Muscle of back (tissue), 11 donors: Measurements from ENCODE around the gene MEI1. TPM values are rescaled to one million over a fixed set of nuclear protein-coding genes. Genes with fewer than 3 reads are reported as not detected.
"Not testable (repeated sequence)": the region's sequence is repeated elsewhere in the genome, so short reads cannot be mapped to it uniquely, and the experiment has no call there.

Experiments
- DNase-seq, 3 donors: peaks; one replicate each; pipeline versions ENCODE4 v3.0.0 to v3.0.0-alpha.2; 2013
- polyA plus RNA-seq, 10 donors: library from polyadenylated mRNA; unstranded; fragments of 120-200 nt; gene quantifications; one replicate each; pipeline ENCODE4 v1.2.1, GENCODE V29; 2013; ENCODE audit not compliant: insufficient read length in 10 of 10

MEI1 gene
- polyA plus RNA-seq, 10 donors = 0.54 to 3.1 (median 1.3) TPM

DNA sequence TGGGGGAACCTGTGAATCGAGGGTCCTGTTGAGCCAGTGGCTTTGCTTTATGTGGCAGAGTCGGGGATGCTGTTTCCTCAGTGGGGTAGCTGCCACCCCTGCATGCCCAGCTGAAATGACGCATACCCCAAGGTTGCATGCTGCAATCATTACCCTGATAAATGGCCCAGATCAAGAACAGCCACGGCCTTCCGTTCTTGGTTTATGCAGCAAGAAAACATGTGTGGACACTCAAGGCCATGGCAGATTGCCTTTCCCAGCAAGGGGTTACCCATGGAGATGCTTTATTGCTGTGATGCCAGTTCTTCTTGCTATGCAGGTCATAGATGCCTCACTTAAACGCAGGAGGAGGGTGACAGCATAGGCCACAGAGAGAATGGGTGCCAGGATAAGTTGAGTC is 119.3 kb downstream of the MEI1 start:
- DNase-seq = no peak

DNA sequence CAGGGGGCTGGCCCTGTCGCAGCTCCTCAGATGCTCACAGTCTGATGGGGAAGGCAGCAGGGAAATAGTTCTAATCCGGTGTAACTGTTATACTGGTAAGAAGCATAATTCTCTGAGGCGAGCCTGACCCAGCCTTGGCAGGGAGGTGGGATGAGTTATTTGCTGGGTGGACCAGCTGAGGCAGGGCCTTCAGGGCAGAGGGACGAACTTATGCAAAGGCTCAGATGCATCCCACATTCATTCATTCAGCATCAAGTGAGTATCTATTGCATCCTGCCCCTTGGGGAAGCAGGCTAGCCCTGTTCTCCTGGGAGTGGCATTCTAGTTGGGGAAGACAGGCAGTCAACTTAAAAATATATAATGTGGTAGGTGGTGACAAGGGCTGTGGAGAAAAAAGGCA is 120.0 kb downstream of the MEI1 start:
- DNase-seq = no peak

DNA sequence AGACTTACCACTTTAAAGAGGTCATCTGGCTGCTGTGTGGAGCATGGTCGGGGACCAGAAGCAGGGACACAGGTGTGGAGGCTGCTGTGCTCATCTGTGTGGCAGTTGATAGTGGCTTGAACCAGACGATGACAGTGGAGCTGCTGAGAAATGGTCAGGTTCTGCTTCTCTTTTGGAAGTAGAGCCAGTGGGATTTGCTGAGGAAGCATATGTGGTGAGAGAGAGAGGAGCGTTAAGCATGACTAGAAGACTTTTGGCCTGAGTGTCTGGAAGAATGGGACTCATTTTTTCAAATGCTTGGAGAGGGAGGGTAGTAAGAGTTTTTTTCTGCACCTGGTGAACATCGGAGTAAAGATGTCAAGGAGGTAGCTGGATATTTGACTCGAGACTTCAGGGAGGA is 121.1 kb downstream of the MEI1 start:
- no peak for DNase-seq

DNA sequence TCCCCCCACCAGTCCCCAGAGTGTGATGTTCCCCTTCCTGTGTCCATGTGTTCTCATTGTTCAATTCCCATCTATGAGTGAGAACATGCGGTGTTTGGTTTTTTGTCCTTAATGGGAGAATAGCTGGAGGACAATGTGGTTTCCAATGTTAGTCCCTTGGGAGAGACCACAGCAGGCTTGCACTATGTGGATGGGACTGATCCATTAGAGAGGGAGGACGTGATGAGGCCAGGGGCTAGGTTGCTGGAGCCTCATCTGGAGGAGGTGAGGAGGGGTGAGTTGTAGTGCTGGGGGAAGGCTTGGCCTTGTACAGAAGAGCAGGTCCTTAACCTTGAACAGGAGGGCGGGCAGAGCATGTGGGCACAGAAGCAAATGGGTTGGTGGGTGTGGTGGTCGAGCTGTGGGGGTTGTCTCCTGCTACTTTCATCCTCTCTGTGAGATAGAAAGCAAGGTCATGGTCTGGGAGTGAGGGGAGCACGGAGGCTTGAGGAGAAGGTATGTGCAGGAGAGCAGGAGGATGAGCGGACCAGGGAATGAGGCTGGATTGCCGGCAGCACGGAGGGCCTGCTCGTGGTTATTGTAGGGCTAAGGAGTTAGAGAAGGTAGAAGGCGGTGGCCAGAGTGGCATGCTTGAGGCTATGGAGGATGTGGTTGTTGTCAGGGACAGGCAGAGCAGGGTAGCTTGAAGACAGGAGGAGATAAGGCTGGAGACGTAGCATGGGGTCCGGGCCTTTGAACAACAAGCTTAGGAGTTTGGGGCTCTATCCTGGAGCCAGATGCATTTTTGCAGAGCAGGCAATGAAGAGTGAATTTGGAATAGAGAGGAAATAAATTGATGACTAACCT is 122.4 kb downstream of the MEI1 start:
- no peak for DNase-seq

DNA sequence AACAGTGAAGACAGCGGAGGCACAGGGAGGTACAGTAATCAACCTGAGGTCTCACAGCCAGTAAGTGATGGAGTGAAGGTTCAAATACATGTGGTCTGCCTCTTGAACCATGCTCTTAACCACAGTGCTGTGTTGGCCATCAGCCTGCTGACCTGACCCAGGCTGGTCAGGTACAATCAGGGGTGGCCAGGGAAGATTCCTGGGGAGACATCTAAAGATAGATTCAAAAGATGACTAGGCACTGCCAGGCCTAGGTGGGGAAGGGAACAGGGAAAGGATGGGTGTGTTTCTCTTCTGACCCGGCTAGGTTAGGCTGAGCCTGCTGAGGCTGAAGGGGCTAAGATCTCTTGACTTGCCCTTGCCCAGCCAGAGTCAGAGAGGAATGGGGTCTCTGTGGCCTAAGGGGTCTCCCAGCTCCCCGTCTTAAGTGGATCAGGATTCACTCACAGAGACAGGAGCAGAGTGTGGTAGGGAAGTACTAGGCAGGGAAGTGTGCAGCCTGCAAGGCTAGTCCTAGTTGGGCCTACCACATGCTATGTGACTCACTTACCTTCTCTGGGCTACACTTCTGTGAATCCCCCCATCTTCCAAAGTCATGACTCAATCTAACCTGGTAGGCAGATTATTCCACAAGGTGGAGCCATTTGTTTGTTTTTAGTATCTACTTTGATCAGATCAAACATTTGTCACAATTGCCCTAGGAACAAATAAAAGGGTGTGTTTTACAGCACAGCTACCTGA is 123.2 kb downstream of the MEI1 start:
- peak in 2 of 3 donors; percentile 55 to 63 for DNase-seq

DNA sequence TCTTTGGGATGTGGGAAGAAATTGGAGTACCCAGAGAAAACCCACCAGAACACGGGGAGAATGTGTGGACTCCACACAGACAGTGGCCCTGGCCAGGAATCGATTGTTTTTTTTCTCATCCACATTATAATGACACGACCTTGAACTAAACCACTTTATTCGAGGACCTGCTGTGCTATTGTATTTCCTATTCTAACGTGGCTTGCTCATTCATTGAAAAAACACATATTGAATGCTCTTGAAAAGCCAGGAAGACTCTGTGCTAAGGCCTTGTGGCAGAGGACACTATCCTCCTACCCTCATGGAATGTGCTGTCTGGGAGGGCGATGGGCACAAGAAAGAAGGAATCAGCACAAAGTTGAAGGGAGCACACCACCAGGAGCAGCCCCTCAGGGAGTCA is 124.5 kb downstream of the MEI1 start:
- DNase-seq = no peak

DNA sequence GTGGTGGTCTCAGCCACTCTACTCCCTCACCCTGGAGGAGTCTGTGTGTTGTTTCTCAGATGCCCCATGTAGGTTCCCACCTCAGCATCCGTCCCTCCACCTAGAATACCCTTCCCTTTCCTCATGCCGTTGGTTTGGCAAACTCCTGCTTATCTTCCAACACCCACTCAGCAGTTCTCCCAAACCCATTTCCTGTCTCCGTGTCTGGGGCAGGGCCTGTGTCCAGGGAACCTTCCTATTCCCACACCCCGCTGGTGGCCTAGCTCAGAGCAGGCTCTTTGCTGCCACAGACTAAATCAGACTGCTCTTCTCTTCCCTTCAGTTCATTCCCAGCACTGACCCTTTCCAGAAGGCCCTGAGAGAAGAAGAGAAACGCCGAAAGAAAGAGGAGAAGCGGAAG is 126.1 kb downstream of the MEI1 start:
- DNase-seq = no peak

DNA sequence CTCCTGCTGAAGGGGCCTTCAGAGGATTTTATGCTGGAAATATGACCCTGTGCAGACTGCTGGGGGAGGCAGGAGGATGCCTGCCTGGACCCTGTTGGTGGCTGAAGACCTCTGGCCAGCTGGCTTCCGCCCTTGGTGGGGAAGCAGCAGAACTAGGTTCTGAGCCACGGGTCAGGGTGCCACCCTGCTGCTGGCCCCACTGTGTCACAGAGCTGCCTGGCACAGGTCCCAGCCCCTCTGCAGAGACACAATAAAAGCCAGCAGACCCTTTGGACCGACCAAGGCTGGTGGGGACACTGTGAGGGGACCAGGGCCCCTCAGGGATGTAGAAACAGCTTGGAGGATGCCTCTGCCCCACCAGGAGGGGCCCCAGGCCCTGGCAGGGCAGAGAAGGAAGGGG is 126.7 kb downstream of the MEI1 start:
- no peak for DNase-seq

DNA sequence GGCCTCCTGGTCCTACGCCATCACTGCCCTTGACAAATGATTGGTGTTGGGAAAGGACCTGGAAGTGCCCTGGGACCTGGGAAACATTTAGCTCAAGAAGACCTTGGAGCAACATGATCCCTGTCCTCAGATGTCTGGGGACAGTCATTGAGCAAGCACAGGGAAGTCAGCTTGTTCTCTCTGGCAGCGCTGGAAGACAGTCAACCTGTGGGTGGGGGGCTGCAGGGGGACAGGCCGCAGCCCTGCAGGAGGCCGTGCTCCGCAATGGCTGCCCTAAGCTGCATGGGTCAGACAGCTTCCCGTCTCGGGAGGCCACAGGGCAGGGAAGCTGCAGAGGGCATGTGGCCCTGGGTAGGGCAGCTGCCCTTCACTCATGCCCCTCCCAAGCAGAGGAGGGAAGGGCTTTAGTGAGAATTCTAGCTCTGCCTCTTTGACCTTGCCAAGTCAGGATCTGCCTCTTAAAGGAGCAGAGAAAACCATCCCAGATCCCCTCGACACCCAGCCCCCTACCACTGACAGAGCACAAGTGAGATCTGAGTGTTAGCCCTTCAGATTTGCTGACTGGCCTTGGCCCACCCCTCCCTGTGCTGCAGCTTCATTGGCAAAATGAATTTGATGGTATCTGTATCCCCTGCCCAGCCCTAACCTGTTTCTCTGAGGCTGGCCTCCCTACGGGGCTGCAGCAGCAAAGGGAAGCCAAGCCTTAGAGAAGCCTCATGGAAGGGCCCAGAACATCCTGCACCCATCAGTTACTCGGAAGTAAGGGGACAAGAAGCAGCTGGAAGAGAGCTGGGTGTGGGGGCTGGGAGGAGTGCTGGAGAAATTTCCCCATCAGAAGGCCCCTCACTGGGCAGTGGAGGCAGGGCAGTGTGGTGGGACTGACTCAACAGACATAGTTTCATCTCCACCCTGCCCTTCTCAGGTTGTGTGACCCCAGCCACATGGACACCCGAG is 127.4 kb downstream of the MEI1 start:
- DNase-seq = peak in 1 of 3 donors; percentile 45

DNA sequence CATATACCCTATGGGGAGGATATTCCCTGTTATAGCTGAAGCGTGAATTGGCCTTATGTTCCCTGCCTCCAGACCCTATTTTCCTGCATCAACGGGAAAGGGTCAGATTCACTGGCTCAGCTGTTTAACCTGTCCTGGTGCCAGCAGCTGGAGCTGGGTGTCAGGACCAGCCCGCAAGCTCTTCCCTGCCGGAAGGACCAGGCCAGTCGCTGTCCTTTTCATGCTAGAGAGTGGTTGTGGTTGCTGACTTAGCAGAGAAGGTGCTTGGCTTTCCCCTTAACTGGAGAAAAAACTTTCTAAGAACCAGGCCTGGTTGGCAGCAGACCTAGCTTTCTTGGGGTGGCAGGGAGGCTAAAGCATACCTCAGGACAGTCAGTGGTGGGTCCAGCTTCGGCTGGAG is 128.4 kb downstream of the MEI1 start:
- DNase-seq = peak in 2 of 3 donors; percentile 43 to 46

DNA sequence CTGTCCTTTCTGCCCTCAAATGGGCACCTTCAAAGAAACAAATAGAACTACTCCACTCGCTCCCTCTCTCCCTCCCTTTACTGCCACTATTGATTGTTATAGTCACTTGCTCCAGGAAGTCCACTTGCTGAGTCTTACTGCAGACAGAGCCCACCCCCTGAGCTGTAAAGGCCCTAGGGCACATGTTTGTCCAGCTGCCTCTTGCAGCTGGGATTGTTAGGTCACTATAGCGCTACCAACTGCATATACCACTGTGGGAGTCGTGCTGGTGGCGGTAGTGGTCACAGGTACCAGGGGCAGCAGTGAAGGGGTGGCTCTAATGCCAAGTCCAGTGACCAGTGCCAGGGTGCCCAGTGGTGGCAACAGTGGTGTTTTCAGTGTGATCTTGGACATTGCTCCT is 129.2 kb downstream of the MEI1 start:
- DNase-seq = no peak

DNA sequence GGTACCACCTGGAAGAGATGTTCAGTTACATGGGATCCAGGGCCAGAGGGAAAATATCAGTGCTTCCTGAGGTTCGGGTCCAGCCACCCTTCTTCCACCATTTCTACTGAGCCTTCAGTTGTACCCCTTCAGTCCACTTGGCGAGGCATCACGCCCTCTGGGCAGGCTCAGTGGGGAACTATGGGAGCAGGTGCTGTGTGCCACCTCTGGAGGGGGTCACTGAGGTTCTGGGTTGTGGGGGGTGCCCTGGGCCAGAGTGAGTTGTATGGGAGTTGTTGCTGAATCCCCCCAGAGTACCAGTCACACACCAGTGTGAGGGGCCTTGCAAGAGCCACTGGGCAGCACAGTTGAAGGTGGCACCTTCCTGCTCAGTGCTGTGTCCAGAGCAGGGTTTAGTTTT is 130.9 kb downstream of the MEI1 start:
- no peak for DNase-seq

DNA sequence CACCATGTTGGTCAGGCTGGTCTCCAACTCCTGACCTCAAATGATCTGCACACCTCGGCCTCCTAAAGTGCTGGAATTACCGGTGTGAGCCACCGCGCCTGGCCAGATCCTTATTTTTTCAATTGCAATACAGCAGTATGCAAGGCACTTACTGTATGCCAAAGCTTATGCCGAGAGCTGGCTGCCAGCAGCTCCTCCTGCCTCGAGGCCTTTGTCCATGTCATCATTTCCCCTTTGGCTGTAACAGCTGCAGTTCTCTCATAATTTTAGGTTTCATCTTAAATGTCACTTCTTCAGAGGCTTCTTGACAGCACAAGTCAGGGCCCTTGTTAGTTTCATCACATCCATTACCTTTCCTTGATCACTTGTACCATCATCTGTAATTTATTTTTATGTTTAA is 132.1 kb downstream of the MEI1 start:
- DNase-seq = peak in 2 of 3 donors; percentile 51 to 61

DNA sequence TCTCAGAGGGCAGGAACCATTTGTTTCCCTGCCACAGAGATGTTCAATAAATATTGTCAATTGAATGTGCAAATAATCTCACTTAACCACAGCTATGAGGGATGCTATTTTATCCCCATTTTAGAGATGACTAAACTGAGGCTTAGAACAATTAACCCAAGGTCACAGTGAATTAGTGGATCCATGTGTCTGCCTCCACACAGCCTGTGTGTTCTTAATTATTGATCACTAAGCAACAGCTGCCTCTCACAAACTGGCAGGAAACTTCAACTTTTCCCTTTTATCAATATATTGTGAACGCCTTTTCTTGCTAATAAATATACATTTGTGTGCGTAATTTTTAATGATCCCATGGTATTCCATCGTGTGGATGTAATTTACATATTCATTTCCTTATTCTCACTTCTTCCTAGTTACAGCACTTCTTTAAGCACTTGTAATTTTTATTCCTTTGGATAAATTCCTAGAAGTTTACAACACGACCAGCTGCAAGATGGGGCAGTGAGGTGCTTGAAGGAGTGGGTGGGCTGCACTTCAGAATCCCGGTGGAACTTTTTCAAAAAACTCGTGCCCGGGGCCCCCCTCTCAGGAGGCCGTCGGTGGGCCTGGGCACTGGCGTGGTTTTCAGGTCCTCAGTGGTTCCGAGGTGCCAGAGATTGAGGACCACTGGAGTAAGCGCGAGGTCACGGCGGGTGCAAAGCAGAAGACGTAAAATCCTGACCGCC is 132.7 kb downstream of the MEI1 start:
- DNase-seq = peak in 1 of 3 donors; percentile 32

DNA sequence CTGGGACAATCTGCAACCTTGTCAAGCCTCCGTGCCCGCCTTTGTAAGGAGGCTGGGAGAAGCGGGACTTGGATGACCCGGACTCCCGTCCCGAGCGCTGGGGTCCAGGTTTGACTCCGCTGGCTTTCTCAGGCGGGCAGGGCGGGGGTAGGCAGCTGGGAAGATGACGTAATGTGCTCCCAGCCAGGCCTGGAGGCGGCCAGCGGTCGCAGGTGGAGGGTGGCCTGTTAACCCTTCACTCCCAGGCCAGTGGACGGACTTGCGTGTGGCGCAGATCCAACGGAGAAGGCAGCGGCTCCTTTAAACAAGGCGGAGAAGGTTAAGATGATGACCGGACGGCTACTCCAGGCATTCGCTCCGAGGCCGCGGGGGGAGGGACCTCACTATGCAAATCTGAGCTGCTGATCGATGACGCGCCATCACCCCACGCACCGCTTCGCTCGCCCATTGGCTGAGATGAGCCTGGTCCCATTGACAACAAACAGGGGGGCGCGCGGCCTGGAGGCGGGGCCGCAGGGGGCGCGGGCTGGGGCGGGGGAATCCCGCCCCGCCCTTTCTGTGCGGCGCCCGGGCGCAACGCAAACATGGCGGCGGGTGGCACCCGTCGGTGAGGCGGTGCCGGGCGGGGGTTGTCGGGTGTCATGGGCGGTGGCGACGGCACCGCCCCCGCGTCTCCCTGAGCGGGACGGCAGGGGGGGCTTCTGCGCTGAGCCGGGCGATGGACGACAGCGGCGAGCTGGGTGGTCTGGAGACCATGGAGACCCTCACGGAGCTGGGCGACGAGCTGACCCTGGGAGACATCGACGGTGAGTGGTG is 133.5 kb downstream of the MEI1 start, which contains the start of gene SREBF2:
Gene SREBF2, plus strand, starts transcription at position 553 of the 816 bp plus-strand sequence. Its CDS starts 166 bp downstream, at position 719.
- DNase-seq = peak; percentile 99 to 100 (median 100)

DNA sequence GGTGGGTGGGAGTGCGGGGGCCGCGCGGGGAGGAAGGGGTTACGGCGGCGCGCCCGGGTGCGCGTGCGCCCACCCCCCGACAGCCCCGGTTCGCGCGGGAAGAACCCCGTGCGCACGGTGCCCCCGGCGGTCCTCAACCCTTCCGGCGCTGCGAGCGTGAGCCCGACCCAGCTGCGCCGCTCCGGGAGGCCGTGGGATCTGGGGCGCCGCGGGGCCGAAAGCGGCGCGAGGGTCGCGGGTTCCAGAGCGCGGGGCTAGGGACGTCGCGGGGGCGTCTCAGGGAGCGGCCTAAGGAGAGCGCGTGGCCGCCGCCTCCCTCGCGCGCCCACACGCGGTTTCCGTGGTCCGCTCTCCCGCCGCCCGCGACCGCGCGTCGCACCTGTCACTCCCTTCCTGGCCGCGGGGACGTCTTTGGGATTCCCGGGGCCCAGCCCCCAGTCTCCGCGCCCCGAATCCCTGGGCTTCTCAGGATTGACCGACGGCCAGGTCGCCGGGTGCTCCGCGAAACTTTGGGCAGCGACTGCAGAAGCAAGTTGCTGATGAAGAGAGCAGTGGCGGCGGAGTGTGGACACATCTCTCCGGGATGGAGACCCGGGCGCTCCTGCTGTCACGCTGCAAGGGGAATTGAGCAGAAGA is 134.2 kb downstream of the MEI1 start:
- peak in 2 of 3 donors; percentile 61 to 88 for DNase-seq

DNA sequence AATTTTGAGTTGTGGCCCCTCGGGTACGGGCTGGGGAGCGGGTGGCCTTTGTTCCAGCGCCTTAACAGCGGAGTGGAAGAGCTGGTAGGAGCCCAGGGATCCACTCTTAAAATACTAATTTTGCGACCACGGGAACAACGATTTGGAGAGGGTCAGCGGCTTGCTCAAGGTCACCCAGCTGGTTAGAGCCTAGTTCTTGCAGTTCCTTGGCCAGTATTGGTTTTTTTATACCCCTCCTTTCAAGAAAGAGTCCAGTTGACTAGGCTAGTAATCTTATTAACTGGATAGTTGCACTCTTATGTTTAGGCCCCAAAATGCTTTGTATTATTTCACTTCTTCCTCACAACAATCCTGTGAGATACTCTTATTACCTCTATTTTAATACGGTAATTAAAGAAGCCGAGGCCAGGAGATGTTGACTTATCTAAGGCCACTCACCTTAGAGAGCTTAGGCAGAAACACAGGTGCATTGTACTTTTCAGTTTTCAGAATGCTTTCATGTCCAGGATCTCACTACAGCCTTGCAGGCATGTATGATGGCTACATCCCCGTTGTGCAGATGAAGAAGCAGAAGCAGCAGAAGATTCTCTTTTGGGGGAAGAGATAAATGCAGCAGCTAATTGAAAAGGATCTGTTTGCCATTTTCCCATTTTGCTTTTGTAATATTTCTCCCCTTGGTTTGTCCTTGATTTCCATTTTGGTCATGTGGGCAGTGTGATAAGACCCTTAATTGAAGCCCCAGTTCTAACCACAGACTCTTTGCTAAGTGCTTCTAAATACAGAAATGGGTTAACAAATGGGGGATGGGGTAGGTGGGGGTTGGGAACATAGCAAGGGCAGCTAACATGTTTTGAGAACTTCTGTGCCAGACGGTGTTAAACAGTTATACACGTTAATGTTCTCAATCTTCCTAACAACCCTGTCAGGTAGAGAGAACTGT is 135.0 kb downstream of the MEI1 start:
- no peak for DNase-seq

DNA sequence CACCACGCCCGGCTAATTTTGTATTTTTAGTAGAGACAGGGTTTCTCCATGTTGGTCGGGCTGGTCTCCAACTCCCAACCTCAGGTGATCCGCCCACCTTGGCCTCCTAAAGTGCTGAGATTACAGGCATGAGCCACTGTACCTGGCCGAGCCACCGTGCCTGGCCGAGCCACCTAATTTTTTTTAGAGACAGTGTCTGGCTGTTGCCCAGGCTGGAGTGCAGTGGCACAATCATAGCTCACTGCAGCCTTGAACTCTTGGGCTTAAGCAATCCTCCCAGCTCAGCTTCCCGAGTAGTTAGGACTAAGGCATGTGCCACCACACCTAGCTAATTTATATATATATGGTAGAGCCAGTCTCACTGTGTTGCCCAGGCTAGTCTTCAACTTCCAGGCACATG is 136.2 kb downstream of the MEI1 start:
- not testable (repeated sequence) for DNase-seq

DNA sequence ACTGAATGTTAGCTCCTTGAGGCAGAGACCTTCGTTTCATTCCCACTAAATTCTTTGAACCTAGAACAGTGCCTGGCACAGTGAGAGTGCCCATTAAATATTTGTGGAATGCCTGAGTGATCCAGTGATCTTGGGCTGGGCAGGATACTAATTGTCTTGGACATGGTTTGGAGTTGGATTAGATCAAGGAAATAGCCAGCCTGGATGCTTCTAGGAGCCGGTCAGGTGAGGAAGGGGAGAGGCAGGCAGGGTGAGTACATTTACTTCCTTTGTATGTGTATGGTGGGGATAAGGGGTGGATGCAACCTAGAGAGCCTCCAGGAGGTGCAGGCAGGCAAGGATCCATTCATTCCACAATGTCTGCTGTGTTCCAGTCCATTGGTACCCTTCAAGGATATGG is 137.2 kb downstream of the MEI1 start:
- no peak for DNase-seq
